Ramos (cell line): Measurements from ENCODE around the gene E2F1.

Experiments used
- in situ Hi-C: fragments of 300-500 bp; cut with MboI; formaldehyde crosslinking; loops from one replicate; pipeline ENCODE4 v1.14.3; 2022; ENCODE audit warnings: low sequenced_read_pairs; ENCODE audit not compliant: unreplicated experiment

The E2F1 gene

GRCh38 chr20:33688938-33689424 is 2.8 kb upstream of the E2F1 start:
- in situ Hi-C loops = no loop called here

- in situ Hi-C loops = no loop called here
Measured at GRCh38 chr20:33687993-33688937, 2.1 kb upstream of the E2F1 start.

GRCh38 chr20:33687370-33687915 is 1.3 kb upstream of the E2F1 start:
- in situ Hi-C loops = no loop called here

- in situ Hi-C loops = no loop called here
Measured at GRCh38 chr20:33686984-33687366, 790 bp upstream of the E2F1 start.

- in situ Hi-C loops = no loop called here
Measured at GRCh38 chr20:33685328-33686099, 671 bp downstream of the E2F1 start.

- in situ Hi-C loops = no loop called here
Measured at GRCh38 chr20:33684533-33685327, 1.5 kb downstream of the E2F1 start.

- in situ Hi-C loops = no loop called here
Measured at GRCh38 chr20:33681728-33682353, 4.3 kb downstream of the E2F1 start.

GRCh38 chr20:33681288-33681687 is 4.9 kb downstream of the E2F1 start:
- in situ Hi-C loops = no loop called here

- in situ Hi-C loops = no loop called here
Measured at GRCh38 chr20:33680686-33681085, 5.5 kb downstream of the E2F1 start.

- in situ Hi-C loops = no loop called here
Measured at GRCh38 chr20:33679758-33680485, 6.3 kb downstream of the E2F1 start.

- in situ Hi-C loops = no loop called here
Measured at GRCh38 chr20:33677991-33678702, 8.0 kb downstream of the E2F1 start.

- in situ Hi-C loops = no loop called here
Measured at GRCh38 chr20:33676652-33677645, 9.2 kb downstream of the E2F1 start.

GRCh38 chr20:33676121-33676520 is 10.1 kb downstream of the E2F1 start:
- in situ Hi-C loops = no loop called here

GRCh38 chr20:33675136-33675959 is 10.8 kb downstream of the E2F1 start:
- in situ Hi-C loops = no loop called here

GRCh38 chr20:33674294-33675135 is 11.7 kb downstream of the E2F1 start, which contains the start of gene NECAB3:
NECAB3 (minus strand) TSS chr20:33674428; CDS start chr20:33674352, 76 bp downstream.
- in situ Hi-C loops = no loop called here
